Activated B cell treated with CpG ODN at 0.5 μM for 24 hours (primary cell): ENCODE measurements around the gene NDUFAF8. TPM values are rescaled to one million over a fixed set of nuclear protein-coding genes. Genes with fewer than 3 reads are reported as not detected.

Experiments used
- ATAC-seq: fragments of 200-7000 bp; cut with Tn5 transposase; one replicate; pipeline ENCODE4 v1.10.0; 2021; ENCODE audit warnings: low read depth, mild to moderate bottlenecking, moderate library complexity
- CTCF ChIA-PET: fragments of 350-600 bp; sonication (Branson Sonifier 250); formaldehyde crosslinking; loops from one replicate; lab custom pipeline; 2021; ENCODE audit warnings: antibody characterized with exemption; lab: Charles Lee
- POLR2A ChIA-PET: fragments of 350-600 bp; sonication (Branson Sonifier 250); formaldehyde crosslinking; loops from one replicate; lab custom pipeline; 2021; ENCODE audit warnings: antibody characterized with exemption; lab: Charles Lee
- DNase-seq: peaks from one replicate; pipeline ENCODE4 v3.0.0; 2022
- H3K27ac Mint-ChIP-seq: one replicate; pipeline ENCODE4 v1.8.0; 2020; ENCODE audit warnings: mixed read lengths
- H3K27me3 Mint-ChIP-seq: one replicate; pipeline ENCODE4 v1.8.0; 2021; ENCODE audit warnings: mixed read lengths
- H3K36me3 Mint-ChIP-seq: one replicate; pipeline ENCODE4 v1.8.0; 2021; ENCODE audit warnings: low read depth, mixed read lengths
- H3K4me1 Mint-ChIP-seq: one replicate; pipeline ENCODE4 v1.8.0; 2021; ENCODE audit warnings: mixed read lengths
- H3K4me3 Mint-ChIP-seq: one replicate; pipeline ENCODE4 v1.8.0; 2020; ENCODE audit warnings: mild to moderate bottlenecking, mixed read lengths
- H3K9me3 Mint-ChIP-seq: one replicate; pipeline ENCODE4 v1.8.0; 2020; ENCODE audit warnings: mixed read lengths
- intact Hi-C: fragments of 100-400 bp; cut with micrococcal nuclease; formaldehyde crosslinking; loops from one replicate; pipeline ENCODE4 v1.15.1; 2024
- total RNA-seq: library from RNA; stranded (reverse); gene quantifications from 2 replicates; pipeline ENCODE4 v1.2.3, GENCODE V29; 2022
- TF ChIP-seq, protein P1 (sequence below): fragments of 200-600 bp; IDR thresholded peaks from one replicate; pipeline ENCODE4 v1.8.0; 2022; ENCODE audit warnings: antibody characterized with exemption, mild to moderate bottlenecking

Gene NDUFAF8
- total RNA-seq, 1 donor from 2014 or later: 55.8 TPM

DNA sequence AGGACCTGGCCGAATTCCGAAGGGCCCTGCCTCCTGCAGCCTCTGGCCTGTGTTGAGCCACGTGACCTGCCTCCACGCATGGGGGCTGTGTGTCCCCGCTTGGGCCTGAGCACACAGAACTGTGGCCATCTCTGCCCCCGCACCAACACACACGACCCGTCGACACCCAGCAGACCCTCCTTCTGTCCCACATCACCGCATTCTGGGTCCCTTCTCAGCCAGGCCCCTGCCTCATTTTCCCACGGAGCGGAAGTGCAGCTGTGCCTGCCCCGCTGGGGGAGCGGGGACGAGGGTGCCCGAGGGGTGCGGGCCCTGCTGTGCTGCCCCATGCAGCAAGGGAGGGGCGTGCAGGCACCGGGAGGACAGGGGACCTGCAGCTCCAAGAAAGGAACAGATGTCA lies 18.4 kb downstream of the NDUFAF8 start:
- POLR2A ChIA-PET: interaction anchor here (1.3 kb wide), 1 partner anchor 234 kb away, joined by 3 read pairs; no protein-coding TSS in a partner anchor
- ATAC-seq: no peak
- no peak for DNase-seq
- CTCF ChIA-PET: no interaction called here
- H3K36me3 Mint-ChIP-seq: peaks cover 68% of the 10 kb centered on the region
- intact Hi-C loops: no loop called here
- H3K4me3 Mint-ChIP-seq: no peak overlapping the region
- H3K4me1 Mint-ChIP-seq: peaks cover 12% of the 10 kb centered on the region
- H3K27ac Mint-ChIP-seq: no peak overlapping the region
- TF ChIP-seq, protein P1, sequence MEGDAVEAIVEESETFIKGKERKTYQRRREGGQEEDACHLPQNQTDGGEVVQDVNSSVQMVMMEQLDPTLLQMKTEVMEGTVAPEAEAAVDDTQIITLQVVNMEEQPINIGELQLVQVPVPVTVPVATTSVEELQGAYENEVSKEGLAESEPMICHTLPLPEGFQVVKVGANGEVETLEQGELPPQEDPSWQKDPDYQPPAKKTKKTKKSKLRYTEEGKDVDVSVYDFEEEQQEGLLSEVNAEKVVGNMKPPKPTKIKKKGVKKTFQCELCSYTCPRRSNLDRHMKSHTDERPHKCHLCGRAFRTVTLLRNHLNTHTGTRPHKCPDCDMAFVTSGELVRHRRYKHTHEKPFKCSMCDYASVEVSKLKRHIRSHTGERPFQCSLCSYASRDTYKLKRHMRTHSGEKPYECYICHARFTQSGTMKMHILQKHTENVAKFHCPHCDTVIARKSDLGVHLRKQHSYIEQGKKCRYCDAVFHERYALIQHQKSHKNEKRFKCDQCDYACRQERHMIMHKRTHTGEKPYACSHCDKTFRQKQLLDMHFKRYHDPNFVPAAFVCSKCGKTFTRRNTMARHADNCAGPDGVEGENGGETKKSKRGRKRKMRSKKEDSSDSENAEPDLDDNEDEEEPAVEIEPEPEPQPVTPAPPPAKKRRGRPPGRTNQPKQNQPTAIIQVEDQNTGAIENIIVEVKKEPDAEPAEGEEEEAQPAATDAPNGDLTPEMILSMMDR: no peak
- no peaks in the 10 kb centered on the region for H3K27me3 Mint-ChIP-seq
- no peaks in the 10 kb centered on the region for H3K9me3 Mint-ChIP-seq

DNA sequence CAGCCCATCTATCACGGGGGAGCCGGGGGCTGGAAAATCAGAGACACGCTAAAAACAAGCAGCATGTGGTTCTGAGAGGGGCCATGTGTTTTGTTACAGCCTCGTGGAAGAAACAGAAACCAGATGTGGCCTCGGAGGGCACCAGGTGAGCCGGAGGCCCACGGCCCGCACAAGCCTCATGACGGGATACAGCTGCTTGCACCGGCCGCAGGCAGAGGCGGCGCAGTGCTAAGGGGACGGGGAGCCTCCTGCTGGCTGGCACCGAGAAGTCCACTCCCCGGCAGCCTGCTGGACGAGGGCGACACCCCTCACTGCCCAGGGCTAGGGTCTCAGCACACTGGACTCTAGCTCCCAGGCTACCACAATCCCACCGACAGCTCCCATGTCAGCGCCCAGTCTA lies 19.2 kb downstream of the NDUFAF8 start:
- intact Hi-C loops: no loop called here
- Mint-ChIP-seq H3K9me3 (no peaks in the 10 kb centered on the region), H3K4me3 (no peak overlapping the region), H3K27me3 (no peaks in the 10 kb centered on the region), H3K27ac (no peak overlapping the region), H3K36me3 (peaks cover 67% of the 10 kb centered on the region), H3K4me1 (peaks cover 8% of the 10 kb centered on the region)
- no peak for DNase-seq
- CTCF ChIA-PET: no interaction called here
- ATAC-seq: no peak
- POLR2A ChIA-PET: interaction anchor here (1.3 kb wide), 1 partner anchor 234 kb away, joined by 3 read pairs; no protein-coding TSS in a partner anchor
- TF ChIP-seq, protein P1: no peak

DNA sequence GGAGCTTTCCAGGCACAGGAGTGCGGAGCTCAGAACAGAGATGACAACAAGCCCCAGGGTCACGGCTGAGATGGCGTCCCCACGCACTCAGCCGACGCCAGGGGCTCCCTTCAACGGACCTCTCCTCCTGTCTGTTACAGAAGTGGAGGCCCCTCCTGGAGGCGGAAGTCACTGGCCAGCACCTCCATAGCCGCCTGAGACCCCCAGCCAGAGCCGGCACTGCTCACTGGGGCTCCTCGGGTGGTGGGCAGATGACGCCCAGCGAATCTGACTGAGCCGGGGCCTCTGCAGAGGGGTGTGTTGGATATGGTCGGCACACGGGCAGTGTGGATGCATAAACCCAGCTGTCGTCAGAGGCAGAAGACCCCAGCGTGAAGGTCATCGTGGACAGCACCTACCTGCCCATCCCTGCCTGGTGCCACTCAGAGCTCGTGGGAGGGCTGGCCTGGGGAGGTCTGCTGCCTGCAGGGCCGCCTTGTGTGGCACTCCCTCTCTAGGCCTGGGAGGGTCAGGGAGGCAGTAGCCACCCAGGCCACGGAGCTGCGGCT lies 20.0 kb downstream of the NDUFAF8 start:
- ChIA-PET POLR2A (no interaction called here), CTCF (no interaction called here)
- no peak for DNase-seq
- TF ChIP-seq, protein P1: no peak
- H3K4me3 Mint-ChIP-seq: no peak overlapping the region
- H3K27ac Mint-ChIP-seq: no peak overlapping the region
- no peaks in the 10 kb centered on the region for H3K9me3 Mint-ChIP-seq
- intact Hi-C loops: no loop called here
- H3K36me3 Mint-ChIP-seq: peaks cover 67% of the 10 kb centered on the region
- H3K4me1 Mint-ChIP-seq: peaks cover 6% of the 10 kb centered on the region
- no peak for ATAC-seq
- H3K27me3 Mint-ChIP-seq: no peaks in the 10 kb centered on the region

DNA sequence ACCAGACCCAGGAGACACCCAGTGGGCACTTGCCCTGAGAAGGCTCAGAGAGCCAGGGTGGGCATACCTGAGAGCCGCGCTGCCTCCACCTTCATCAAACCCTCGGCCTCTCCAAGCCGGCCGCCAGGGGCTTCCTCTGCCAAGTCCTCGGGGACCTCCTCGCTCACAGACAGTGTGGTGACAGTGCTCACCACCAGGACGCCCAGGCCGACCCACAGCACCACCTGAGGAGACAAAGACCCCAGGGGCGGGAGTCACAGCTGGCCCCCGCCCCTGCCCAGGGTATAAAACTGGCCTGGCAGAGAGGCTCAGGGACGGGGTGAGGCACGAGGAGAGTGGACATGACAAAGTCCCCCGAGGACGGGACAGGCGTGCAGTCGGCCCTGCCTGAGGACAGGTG lies 21.1 kb downstream of the NDUFAF8 start:
- no peaks in the 10 kb centered on the region for H3K9me3 Mint-ChIP-seq
- ChIA-PET CTCF (no interaction called here), POLR2A (no interaction called here)
- DNase-seq (no peak), ATAC-seq (no peak)
- H3K36me3 Mint-ChIP-seq: peaks cover 72% of the 10 kb centered on the region
- peaks cover 6% of the 10 kb centered on the region for H3K4me1 Mint-ChIP-seq
- no peak overlapping the region for H3K27ac Mint-ChIP-seq
- no peaks in the 10 kb centered on the region for H3K27me3 Mint-ChIP-seq
- intact Hi-C loops: no loop called here
- H3K4me3 Mint-ChIP-seq: no peak overlapping the region
- TF ChIP-seq, protein P1: no peak

DNA sequence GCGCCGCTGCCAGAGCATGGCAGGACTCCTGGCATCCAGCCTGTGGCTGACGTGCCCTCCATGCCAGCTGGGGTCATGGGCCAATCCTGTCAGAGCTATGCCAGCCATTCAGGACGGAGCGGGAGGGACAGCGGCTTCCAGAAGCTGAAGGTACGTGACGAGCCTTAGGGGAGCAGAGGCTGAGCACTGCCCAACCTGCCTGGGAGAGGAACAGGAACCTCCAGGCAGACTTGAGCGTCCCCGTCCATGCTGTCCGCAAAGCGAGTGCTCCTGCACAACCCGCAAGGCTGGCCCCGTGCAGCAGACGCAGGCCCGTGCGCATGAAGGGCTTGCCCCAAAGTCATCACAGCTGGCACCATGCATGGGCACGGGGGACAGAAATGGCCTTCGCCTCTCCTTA lies 21.5 kb downstream of the NDUFAF8 start:
- intact Hi-C loops: no loop called here
- Mint-ChIP-seq H3K27me3 (no peaks in the 10 kb centered on the region), H3K4me3 (no peak overlapping the region), H3K36me3 (peaks cover 74% of the 10 kb centered on the region), H3K9me3 (no peaks in the 10 kb centered on the region), H3K27ac (no peak overlapping the region), H3K4me1 (peaks cover 6% of the 10 kb centered on the region)
- no peak for ATAC-seq
- DNase-seq: no peak
- POLR2A ChIA-PET: no interaction called here
- TF ChIP-seq, protein P1: no peak
- CTCF ChIA-PET: no interaction called here
